ENCODE measurements around the gene DTX1. TPM values are rescaled to one million over a fixed set of nuclear protein-coding genes. Genes with fewer than 3 reads are reported as not detected.

DTX1 gene
- total RNA-seq, 1 experiment from 2014 or later = 2.8 TPM

DNA sequence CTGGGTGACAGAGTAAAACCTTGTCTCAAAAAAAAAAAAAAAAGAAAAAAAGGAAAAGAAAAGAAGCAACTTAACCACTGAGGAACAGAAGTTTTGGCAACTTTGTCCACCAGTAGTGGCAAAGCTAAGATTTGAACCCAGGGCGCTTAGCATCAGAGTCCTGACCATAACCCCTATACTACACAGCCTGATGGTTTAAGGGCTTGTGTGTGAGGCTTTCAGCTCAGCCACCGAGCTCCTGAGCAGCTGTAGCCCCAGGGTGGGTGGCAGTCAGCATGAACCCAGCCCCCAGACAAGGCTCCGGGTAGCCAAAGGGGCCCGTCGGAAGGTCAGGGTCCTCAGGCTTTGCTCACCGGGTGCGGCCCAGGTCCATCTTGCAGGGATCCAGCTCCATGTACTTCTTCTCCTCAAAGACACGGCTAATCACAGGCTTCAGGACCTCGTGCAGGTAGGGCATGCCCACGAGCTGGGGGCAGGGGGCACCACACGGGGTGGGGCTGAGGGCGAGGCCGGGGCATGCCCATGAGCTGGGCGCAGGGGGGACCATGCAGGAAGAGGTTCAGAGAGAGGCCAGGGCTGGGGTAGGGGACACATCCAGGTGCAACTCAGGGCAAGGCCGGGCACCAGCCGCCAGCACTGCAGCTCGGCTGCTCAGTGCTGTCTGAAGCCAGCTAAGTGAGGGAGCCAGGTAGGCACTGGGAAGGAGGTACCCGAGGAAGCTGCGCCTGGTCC is 58.1 kb downstream of the DTX1 start:
- DNase-seq (ENCODE audit: low spot score) = no peak

DNA sequence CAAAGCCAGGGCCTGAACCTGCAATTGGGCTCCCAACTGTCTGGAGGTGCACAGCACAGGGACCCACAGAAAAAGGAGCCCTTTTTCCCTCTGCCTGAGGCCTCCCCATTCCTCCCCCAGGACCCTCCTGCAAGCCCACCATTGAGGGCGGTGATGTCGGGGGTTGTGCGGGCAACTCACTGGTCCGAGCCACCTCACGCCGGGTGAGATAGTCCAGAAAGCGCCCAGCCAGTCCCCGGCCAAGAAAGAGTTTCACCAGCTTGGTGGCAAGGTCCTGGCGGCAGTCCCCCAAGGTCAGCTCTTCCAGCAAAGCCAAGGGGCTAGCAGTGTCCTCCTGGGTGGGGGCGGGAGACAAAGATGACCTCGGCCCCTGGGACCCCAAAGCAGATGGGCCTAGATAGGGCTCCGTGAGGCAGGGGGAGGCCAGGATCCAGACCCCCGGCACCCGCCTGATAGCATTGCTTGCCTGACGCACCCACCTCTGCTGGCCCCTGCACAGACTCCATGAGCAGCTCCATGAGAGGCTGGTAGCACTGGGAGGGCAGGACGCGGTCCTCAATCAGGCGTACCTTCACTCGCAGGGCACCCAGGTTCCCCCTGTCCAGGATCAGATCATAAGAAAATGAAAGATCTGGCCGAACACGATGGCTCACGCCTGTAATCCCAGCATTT is 59.1 kb downstream of the DTX1 start:
- no peak for DNase-seq (ENCODE audit: low spot score)

DNA sequence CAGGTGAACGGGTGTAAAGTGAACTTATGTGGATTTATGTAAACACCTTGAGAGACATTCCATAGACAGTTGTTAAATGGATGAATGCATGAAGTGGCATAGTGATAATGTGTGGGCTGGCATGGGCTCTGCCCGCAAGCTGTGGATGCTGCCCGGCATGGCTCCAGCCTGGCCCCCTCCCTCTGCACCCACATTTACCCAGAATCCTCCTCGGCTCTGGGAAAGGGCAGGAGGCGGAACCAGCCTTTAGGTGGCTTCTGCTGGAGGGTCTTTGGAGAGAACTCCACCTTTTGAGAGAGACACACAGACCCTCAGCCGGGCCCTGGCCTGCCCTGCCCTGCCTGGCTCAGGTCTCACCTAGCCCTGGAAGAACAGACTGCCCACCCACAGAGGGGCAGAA is 60.3 kb downstream of the DTX1 start:
- DNase-seq (ENCODE audit: low spot score) = no peak

DNA sequence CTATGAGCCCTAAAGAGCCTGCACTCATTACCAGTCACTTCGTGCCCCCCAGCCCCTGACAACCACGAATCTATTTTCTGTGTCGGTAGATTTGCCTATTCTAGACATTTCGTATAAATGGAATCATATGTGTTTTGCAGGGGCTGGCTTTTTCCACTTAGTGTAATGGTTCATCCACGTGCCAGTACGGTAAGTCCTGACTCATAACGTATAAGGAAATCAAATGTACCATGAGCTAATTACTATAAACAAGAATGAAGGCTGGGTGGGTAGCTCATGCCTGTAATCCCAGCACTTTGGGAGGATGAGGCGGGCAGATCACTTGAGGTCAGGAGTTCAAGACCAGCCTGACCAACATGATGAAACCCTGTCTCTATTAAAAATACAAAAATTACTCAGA is 61.2 kb downstream of the DTX1 start:
- peak; percentile 39 for DNase-seq (ENCODE audit: low spot score)

DNA sequence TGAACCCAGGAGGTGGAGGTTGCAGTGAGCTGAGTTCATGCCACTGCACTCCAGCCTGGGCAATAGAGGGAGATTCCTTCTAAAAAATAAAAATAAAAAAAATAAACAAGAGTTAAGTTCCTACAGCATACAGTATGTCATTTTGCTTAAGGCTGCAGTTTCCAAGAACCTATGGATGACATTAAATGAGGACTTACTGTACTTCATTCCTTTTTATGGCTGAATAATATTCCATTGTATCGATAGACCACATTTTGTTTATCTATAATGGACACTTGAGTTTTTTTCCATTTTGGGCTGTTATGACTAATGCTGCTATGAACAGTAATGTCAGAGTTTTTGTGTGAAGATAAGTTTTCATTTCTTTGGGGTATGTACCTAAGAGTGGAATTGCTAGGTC is 61.6 kb downstream of the DTX1 start:
- DNase-seq (ENCODE audit: low spot score) = no peak

DNA sequence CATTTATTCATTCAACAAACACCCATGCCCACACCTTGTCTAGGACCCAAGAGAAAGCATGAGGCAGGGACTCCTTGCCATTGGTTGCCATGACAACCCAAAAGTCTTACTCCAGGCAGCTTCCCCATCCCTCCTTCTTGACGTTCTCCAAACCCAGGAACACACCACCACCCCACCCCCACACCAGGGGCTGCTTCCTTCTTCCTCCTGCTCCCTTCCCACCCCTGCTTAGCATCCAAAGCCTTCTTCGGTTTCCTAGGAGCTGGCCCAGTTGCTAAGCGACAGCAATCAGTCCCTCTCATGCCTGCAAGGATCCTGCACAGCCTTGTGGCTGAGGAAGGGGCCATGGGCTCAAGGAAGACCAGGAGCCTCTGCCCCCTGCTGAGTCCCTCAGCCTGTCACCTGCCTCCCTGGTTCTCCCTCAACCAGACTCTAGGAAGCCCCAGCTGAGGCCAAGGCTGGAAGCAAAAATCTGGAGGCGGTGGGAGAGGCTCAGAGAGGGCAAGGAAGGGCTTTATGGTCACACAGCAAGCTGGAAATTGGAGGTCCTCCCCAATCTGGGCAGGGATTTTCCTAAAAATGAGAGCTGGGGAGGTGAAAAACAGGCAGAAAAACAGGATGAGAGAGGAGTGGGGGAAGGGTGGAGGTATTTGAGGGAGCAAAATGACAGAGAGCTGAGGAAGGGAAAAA is 63.6 kb downstream of the DTX1 start:
- no peak for DNase-seq (ENCODE audit: low spot score)

DNA sequence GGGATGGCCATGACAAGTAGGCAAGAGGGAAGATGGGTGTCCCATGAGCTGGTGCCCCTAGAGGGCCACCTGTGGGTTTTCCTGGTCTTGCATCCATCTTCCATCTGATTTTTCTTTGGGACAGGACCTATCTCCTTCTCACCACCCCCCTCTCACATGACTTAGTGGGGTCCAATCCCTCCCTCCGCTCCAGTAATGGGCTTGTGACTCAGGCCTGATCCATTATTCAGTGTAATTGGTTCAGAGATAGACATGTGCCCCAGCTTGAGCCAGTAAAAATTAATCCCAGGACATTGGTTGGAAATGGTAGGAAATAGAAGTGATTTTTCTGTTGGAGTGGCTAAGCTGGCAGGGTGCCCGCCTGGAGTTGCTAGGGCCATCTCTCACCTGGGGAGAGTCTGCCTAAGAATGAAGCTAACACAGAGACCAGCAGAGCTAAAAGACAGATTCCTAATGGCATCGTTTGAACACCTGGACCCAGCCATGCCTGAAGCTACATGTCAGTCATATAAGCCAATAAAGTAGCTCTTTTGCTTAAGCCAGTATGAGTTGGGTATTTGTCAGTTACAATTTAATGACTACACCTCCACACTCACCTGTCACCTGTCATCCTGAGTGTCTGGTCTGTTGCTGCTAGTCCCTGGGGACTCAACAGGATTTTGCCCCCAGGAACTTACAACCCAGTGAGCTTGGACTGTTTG is 64.3 kb downstream of the DTX1 start:
- peak; percentile 26 for DNase-seq (ENCODE audit: low spot score)

DNA sequence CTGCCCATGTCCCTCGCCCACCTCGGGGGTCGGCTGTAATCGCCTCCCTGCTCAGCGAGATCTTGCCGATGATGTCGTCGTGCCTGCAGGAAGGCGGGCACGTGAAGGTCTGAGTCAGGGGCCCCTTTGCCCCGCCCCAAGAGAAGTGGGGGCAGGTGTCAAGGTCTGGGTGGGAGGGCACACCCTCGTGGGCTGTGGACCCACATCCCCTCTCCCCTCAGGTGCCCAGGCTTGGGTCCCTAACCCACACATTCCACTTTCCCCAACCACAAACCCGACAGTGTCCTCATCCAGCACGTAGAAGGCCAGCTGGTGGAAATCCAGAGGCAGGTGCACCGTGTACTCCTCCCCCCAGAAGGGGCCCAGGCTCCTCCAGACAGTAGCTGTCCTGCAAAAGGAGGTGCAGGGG is 71.3 kb downstream of the DTX1 start:
- no peak for DNase-seq (ENCODE audit: low spot score)

DNA sequence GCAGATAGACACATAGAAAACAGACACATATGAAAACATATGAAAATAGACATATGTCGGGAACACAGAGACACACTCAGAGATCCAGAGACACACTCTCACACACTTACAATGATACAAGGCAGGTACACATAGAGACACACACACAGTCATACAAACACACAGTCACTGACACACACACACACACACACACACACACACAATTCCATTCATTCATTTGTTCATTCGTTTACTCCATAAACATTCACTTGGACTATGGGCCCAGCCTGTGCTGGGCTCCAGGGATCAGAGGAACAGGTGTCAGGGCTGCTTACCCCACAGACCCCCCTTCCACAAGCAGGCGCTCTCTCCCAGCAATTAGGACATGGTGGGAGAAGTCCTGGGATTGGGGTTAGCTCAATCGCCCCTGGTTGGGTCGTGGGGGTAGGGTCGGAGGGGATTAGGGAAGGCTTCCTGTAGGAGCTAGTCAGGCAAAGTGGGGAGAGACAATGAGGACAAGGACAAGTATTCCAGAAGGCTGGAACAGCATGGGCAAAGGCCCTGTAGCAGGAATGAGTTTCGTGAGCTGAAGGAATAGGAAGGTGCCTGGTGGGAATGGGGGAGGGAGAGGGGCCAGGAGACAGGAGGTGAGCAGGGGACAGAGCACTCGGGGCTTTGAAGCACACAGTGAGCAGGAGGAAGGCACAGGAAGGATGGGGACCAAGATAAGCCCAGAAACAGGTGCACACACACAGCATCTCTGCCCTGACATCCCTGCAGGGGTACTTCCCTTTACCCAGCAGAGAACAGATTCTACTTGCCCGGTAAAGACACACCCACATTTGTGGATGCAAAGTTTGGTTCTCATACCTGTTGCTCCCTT is 72.5 kb downstream of the DTX1 start:
- no peak for DNase-seq (ENCODE audit: low spot score)

DNA sequence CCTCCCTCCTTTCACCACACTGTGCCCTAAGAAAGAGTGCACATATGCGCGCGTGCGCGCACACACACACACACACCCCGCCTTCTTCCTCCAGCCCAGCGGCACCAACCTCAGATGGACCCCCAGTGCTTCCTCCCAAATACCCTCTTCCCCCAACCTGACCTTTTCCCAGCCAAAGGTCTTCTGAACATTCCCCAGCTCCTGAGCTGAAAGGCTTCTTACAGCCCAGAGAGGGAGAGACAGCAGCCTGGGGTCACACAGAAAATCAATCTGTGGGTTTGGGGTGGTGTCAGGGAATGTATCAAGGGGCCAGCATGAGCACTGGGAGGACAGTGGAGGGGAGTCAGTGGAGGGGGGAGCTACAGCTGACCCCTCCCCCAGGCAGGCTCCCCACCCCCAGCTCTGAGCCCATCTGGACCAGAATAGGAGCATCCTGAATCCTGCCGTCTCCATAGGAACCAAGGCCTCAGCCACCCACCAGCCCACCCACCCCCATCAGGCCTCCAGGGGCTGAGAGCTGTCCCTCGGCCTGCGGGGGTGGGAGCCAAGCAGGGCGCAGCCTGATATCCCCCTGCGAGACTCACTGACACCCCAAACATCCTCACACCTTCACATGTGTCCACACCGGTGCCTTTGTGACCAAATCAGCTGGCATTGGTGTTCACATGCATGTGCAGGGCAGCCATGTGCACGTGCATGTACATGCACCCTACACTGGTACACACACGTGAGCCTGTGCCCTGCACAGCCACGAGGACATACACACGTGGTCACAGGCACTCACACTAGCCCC is 73.3 kb downstream of the DTX1 start:
- DNase-seq (ENCODE audit: low spot score) = no peak

DNA sequence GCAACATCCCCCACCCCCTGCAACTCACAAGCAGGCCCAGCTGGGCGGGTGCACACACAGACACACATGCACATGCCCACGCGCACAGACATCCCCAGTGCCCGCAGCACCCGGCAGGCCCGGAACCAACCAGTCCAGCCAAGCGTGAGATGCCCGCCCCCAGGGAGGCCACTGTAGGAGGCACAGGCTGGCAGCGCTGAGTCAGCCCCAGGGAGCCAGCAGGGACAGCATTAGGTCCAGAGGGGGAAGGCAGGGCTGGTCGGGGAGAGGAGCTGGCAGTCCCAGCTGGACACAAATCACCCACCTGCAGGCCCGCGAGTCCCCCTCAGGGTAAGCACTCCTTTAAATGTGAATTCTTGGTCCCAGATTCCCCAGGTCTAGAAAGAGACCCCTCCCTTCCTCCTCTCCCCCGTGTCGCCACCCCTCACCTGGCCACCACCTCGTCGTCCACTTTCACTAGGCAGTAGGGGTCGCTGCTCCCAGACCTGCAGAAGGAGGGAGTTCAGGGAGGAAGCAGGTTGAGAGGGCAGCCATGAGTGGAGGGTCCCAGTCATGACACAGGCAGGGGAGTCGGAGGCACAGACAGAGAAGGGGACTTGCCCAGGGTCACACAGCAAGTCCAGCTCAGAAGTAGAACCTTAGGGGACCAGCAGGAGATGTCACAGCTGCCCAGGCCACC is 74.1 kb downstream of the DTX1 start:
- DNase-seq (ENCODE audit: low spot score) = peak; percentile 70

DNA sequence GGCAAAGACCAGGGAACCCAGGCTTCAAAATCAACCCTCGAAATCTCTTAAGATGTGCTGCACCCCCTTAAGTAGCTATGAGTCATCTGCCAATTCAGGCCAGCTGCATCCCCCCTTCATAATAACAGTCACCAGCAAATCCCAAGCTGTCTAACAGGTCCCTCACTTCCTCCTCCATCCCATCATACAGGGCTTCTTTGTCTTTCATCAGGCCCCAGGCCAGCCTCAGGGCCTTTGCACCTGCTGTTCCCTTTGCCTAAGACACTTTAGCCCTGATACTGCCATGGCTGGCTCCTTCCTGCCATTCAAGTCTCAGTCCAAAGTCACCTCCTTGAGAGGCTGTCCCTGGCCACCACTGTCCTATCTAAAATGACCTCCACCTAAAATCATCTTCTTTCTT is 75.0 kb downstream of the DTX1 start:
- DNase-seq (ENCODE audit: low spot score) = no peak

DNA sequence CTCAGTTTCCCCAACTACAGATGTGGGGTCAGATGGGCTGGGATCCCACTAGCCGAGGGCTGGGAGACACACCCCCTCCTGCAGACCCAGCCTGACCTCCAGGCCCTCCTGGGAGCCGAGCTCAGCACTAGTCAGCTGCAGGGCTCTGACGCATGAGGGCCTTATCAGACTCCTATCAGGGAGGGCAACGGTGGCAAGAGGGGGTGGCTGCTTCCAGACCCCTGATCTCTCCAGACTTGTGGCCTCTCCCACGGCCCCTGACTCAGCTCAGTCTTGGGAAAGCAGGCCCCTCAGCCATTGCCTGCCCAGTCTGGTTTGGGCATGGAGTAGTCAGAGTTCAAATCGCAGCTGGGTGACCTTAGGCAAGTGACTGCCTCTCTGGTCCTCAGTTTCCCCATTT is 76.5 kb downstream of the DTX1 start:
- no peak for DNase-seq (ENCODE audit: low spot score)

DNA sequence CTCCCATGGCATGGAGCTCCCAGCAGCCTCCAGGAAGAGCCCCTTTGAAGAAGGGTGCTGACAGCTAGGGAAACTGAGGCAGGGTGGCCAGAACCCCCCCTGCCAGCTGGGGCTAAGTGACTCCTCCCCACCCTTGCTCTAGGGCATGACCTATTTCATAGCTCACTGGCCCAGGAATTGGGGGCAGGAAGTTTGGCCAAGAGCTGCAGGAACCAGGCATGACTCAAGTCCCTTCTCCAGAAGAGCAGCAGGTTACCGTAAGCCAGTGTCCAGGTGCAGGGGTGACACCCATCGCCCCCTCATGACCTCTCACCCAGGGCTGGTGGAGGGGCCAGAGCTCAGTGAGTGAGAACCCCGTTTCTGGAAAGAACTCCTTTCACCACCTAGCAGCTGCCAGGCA is 77.1 kb downstream of the DTX1 start:
- DNase-seq (ENCODE audit: low spot score) = no peak

DNA sequence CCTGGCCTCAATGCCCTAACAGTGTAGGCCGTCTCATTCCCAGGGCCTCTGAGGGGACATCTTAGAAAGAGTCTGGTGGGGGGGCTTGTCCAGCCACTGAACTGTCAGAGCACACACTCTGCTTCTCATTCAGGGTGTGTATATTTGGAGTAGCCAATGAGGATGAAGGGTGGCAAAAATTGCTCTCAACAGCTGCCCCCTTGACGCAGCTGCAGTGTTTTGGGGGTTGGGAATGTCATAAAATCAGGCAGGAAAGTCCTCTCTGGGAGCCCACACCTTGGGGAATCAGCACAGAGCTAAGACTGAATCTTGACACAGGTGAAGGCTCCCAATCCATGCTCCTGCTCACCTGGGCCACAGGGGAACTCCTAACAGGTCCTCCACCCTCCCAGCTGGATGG is 77.5 kb downstream of the DTX1 start:
- no peak for DNase-seq (ENCODE audit: low spot score)

DNA sequence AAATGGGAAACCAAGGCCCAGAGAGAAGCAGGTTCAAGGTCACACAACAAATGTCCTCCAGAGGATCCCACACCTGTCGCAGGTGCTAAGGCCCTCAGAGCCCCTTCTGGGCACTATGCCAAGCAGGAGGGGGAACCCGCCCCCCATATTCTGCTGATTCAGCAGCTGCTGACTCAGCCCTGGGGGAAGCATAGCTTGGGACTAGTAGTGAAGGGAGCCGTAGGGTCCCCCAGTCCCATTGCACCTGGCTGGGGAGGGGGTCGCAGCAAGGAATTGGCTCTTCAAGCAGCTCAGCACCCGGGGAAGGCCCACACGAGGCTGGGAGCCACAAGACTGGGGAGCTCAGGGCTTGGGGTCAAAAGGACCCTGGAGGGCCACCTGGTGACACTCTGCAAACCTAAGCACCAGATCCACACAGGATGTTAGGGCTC is 78.0 kb downstream of the DTX1 start:
- DNase-seq (ENCODE audit: low spot score) = no peak

DNA sequence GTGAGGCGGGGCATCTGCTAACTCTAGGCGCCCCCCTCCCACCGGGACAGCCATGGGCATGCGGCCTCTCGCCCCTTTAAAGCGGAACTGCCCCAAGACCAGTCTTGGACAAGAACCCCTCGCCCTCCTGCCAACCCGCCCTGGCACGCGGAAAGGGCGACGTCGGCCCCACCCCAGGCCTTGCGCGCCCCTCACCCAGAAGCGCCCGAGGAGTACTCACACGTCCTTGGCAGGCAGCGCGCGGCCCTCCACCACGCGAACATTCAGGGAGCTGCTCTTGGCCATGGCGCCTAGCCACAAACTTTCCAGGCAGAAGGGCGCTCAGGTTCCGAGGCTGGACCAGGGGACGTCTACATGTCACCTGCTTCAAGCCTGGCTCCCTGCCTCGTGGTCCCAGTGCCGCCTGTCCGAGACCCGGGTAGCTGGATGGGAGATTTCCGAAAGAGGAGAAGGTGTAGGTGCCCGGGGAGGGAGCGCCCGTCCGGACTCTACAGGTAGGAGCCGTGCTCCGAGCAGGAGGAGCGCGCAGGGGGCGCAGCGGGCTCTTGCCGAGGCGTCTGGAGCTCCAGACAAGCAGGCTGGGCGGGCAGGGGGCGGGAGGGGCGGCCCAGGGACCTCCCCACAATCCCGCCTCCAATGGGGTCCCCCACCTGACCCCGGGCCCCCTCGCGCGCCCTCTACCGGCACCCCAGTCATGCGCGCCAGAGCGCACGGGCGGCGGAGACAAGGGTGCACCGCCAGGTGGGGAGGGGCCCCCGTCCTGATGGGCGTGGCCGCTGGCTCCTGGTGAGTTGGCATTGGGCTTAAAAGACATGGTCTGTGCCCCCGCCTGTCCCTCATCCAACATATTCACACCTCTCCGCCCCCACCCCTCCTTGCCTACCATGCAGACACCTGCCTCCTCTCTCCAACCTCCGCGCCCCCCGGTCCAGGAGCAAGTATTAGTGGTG is 78.9 kb downstream of the DTX1 start, which contains the start of gene RASAL1:
Gene RASAL1, minus strand, starts transcription at position 584 of the 950 bp plus-strand sequence. Its CDS starts 299 bp downstream, at position 285.
- DNase-seq (ENCODE audit: low spot score) = no peak

DNA sequence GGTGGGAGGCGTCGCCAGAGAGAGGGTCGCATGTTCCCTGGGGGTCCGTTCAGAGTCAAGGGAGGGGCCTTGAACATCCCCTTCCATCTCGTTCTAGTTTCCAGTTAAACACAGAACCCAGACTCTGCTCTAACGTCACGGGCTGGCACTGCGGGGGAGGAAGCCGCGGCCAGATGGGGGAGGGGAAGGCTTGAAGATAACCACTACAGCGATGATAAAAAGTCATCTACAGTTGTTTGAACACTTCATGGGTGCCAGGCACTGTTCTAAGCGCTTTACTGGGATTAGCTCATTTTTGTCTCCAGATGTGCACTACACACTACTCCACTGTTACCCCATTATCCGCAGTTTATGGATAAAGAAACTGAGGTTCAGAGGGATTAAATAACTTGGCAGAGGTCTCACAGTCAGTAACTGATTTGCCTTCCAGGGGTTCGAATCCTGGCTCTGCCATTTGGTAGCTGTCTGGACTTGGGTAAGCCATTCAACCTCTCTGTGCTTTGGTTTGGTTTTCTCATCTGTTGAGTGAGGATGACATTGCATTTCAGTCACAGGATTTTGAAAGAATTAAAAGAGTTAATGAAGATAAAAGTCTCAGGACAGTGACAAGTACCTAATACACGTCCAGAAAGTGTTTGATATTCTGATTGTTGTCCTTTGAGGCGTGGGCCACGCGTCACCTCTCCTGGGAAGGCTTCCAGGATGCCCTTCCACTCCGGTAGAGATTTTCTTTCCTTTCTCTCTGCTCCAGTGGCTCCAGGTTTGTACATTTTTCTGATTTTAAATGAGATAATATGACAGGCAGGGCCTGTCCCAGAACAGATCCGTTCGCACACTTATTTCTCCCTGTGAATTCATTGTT is 79.8 kb downstream of the DTX1 start:
- no peak for DNase-seq (ENCODE audit: low spot score)

Measured in H4 (cell line).